GM19463 (cell line): ENCODE data around the gene DSCAM.
"Not testable (repeated sequence)": the region's sequence is repeated elsewhere in the genome, so short reads cannot be mapped to it uniquely, and the experiment has no call there.

Experiments
- ATAC-seq: cut with Tn5 transposase; IDR thresholded peaks from one replicate; pipeline ENCODE4 v1.9.1; 2021; ENCODE audit warnings: mild to moderate bottlenecking, moderate library complexity; ENCODE audit not compliant: unreplicated experiment

The DSCAM gene

GRCh38 chr21:40846587-40847411 is at the start of gene DSCAM:
DSCAM (minus strand) TSS chr21:40847158; CDS start chr21:40846661, 497 bp downstream.
- ATAC-seq, result no peak

- not testable (repeated sequence) for ATAC-seq
These were observed 48.7 kb upstream of the DSCAM start for GRCh38 chr21:40895697-40896096.

GRCh38 chr21:40886931-40887330 is 40.0 kb upstream of the DSCAM start:
- ATAC-seq, result no peak

- no peak for ATAC-seq
These were observed 39.0 kb upstream of the DSCAM start for GRCh38 chr21:40886006-40886405.

- ATAC-seq, result no peak
These were observed 35.4 kb upstream of the DSCAM start for GRCh38 chr21:40882192-40882915.

- ATAC-seq, result no peak
These were observed 34.8 kb upstream of the DSCAM start for GRCh38 chr21:40881767-40882166.

- ATAC-seq, result no peak
These were observed 24.1 kb upstream of the DSCAM start for GRCh38 chr21:40871099-40871498.

GRCh38 chr21:40863839-40864238 is 16.9 kb upstream of the DSCAM start:
- ATAC-seq, result no peak

GRCh38 chr21:40858517-40858916 is 11.6 kb upstream of the DSCAM start:
- no peak for ATAC-seq

GRCh38 chr21:40853956-40854688 is 7.2 kb upstream of the DSCAM start:
- ATAC-seq, result no peak

GRCh38 chr21:40852563-40852962 is 5.6 kb upstream of the DSCAM start:
- no peak for ATAC-seq

GRCh38 chr21:40851749-40852148 is 4.8 kb upstream of the DSCAM start:
- ATAC-seq, result no peak

GRCh38 chr21:40850071-40850470 is 3.1 kb upstream of the DSCAM start:
- no peak for ATAC-seq

GRCh38 chr21:40847951-40848350 is 993 bp upstream of the DSCAM start:
- ATAC-seq, result no peak

- ATAC-seq, result no peak
These were observed 855 bp downstream of the DSCAM start for GRCh38 chr21:40846103-40846502.

GRCh38 chr21:40845441-40845995 is 1.4 kb downstream of the DSCAM start:
- no peak for ATAC-seq

GRCh38 chr21:40844935-40845334 is 2.0 kb downstream of the DSCAM start:
- no peak for ATAC-seq

- no peak for ATAC-seq
These were observed 4.8 kb downstream of the DSCAM start for GRCh38 chr21:40842197-40842552.

- ATAC-seq, result no peak
These were observed 5.3 kb downstream of the DSCAM start for GRCh38 chr21:40841524-40842196.

GRCh38 chr21:40840401-40841125 is 6.4 kb downstream of the DSCAM start:
- no peak for ATAC-seq
